Activated CD4-positive, alpha-beta memory T cell treated with anti-CD3 and anti-CD28 coated beads for 36 hours (primary cell): ENCODE data around the gene DAP. TPM values are rescaled to one million over a fixed set of nuclear protein-coding genes. Genes with fewer than 3 reads are reported as not detected.

Experiments
- CTCF ChIA-PET: fragments of 350-600 bp; sonication (Branson Sonifier 250); formaldehyde crosslinking; loops from one replicate; lab custom pipeline; 2021; ENCODE audit warnings: antibody characterized with exemption, inconsistent platforms; lab: Charles Lee
- POLR2A ChIA-PET: fragments of 350-600 bp; sonication (Branson Sonifier 250); formaldehyde crosslinking; loops from one replicate; lab custom pipeline; 2021; ENCODE audit warnings: antibody characterized with exemption; lab: Charles Lee
- DNase-seq: peaks from one replicate; pipeline ENCODE4 v3.0.0-alpha.2; 2020
- H3K27ac Mint-ChIP-seq: one replicate; pipeline ENCODE4 v1.8.0; 2021; ENCODE audit warnings: mixed read lengths
- H3K27me3 Mint-ChIP-seq: one replicate; pipeline ENCODE4 v1.8.0; 2021; ENCODE audit warnings: mixed read lengths
- H3K36me3 Mint-ChIP-seq: one replicate; pipeline ENCODE4 v1.8.0; 2021; ENCODE audit warnings: mixed read lengths
- H3K4me1 Mint-ChIP-seq: one replicate; pipeline ENCODE4 v1.8.0; 2021; ENCODE audit warnings: low read depth, mixed read lengths
- H3K4me3 Mint-ChIP-seq: one replicate; pipeline ENCODE4 v1.8.0; 2021; ENCODE audit warnings: mild to moderate bottlenecking, mixed read lengths
- H3K9me3 Mint-ChIP-seq: one replicate; pipeline ENCODE4 v1.8.0; 2021; ENCODE audit warnings: mixed read lengths
- intact Hi-C: fragments of 100-400 bp; cut with micrococcal nuclease; formaldehyde crosslinking; loops from one replicate; pipeline ENCODE4 v1.15.1; 2023
- total RNA-seq, 2 experiments: library from RNA; stranded (reverse); gene quantifications; one replicate each; pipeline ENCODE4 v1.2.3, GENCODE V29; 2021

Gene DAP
- total RNA-seq, 2 experiments from 2014 or later: 39.0 to 39.7 TPM

DNA sequence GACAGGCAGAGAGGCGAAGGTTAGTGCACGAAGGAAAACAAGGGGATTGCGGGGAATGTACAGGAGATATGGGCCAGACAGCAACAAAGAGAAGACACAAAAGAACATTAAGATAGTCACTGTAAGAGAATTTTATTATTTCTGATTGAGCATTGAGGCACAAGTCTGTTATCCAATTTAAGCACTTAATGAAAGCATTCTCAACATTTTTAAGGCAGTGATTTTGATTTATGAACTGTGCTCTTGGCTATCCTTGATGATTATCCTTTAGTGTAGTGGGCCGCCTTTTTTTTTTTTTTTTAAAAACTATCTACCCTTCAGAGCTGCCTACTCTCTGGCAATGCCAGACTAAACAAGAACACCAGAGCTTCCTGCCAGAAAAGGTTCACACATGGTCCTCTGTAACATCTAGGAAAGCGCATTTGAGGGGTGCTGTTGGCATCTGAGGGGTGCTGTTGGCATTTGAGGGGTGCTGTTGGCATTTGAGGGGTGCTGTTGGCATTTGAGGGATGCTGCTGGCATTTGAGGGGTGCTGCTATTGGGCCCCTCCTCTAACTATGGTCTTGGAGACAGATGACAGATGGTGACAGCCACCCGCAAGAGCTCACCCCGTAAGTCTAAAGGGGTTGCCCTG lies 3.0 kb downstream of the DAP start:
- Mint-ChIP-seq H3K9me3 (no peaks in the 10 kb centered on the region), H3K4me1 (peaks cover 52% of the 10 kb centered on the region), H3K4me3 (no peak overlapping the region), H3K36me3 (peaks cover 13% of the 10 kb centered on the region), H3K27ac (no peak overlapping the region), H3K27me3 (no peaks in the 10 kb centered on the region)
- POLR2A ChIA-PET: no interaction called here
- CTCF ChIA-PET: no interaction called here
- intact Hi-C loops: loop anchor here (1.0 kb wide), 1 partner anchor 33 kb away; no protein-coding TSS in a partner anchor
- no peak for DNase-seq

DNA sequence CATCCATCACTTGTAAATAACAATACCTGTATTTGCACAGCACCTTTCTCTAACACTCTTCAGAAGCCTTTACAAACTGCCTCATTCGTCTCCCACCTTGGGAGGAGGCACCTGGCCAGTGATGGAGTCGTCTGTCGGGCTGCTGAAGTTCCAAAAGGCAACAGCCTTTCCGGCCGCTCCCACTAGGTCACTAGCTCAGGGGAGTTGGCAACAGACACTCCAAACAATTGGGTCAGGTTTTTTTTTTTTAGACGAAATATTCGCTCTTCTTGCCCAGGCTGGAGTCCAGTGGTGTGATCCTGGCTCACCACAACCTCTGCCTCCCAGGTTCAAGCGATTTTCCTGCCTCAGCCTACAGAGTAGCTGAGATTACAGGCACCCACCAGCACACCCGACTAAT lies 4.0 kb downstream of the DAP start:
- H3K36me3 Mint-ChIP-seq: peaks cover 13% of the 10 kb centered on the region
- no peak overlapping the region for H3K4me3 Mint-ChIP-seq
- DNase-seq: no peak
- H3K27me3 Mint-ChIP-seq: no peaks in the 10 kb centered on the region
- POLR2A ChIA-PET: no interaction called here
- no peak overlapping the region for H3K27ac Mint-ChIP-seq
- peaks cover 49% of the 10 kb centered on the region for H3K4me1 Mint-ChIP-seq
- no peaks in the 10 kb centered on the region for H3K9me3 Mint-ChIP-seq
- intact Hi-C loops: no loop called here
- CTCF ChIA-PET: interaction anchor here (0.9 kb wide), 1 partner anchor 100 kb away, joined by 3 read pairs; no protein-coding TSS in a partner anchor

DNA sequence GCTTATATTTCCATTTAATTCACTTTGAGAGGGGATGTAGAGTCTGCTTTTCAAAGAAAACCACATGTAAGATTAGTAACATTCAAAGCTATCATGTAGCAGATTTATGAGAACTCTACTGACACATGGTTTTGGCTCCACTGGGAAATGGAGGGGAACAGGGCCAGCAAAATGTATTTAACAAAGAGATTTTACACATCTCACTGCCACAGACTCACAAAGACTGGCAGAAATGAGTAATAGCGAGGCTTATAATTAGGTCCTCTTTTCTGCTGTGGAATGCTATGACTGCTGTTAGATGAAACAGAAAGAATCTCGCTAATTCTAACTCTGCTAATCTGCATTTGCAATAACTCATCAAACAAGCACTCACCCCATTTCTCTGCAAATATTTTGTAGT lies 4.5 kb downstream of the DAP start:
- Mint-ChIP-seq H3K4me3 (no peak overlapping the region), H3K4me1 (peaks cover 45% of the 10 kb centered on the region), H3K27me3 (no peaks in the 10 kb centered on the region), H3K36me3 (peaks cover 13% of the 10 kb centered on the region), H3K27ac (no peak overlapping the region), H3K9me3 (no peaks in the 10 kb centered on the region)
- POLR2A ChIA-PET: no interaction called here
- intact Hi-C loops: no loop called here
- DNase-seq: no peak
- CTCF ChIA-PET: interaction anchor here (0.9 kb wide), 1 partner anchor 100 kb away, joined by 3 read pairs; no protein-coding TSS in a partner anchor

DNA sequence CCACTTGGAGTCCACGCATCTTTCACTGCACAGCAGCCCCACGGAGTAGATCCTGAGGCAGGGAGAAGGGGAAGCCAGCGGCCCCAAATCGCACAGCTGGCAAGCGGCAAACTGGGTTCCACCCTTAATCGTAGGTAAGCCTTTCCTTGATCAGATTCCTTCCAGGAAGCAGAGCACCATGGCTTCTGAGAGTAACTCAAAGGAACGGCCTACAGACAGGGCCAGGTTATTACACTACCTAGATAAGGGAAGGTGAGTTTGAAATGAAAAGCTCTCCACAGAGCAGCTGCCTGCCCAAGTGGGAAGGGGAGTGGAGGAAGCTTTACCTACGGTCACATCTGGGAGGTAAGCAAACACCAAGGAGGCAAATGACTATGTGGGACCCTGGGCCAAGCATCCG lies 7.9 kb downstream of the DAP start:
- ChIA-PET CTCF (interaction anchor here (1.9 to 2.1 kb wide), 2 partner anchors 51 to 126 kb away, joined by 4 to 7 read pairs; no protein-coding TSS in a partner anchor), POLR2A (no interaction called here)
- H3K9me3 Mint-ChIP-seq: no peaks in the 10 kb centered on the region
- no peaks in the 10 kb centered on the region for H3K27me3 Mint-ChIP-seq
- H3K36me3 Mint-ChIP-seq: peaks cover 17% of the 10 kb centered on the region
- H3K4me1 Mint-ChIP-seq: peaks cover 31% of the 10 kb centered on the region
- no peak overlapping the region for H3K4me3 Mint-ChIP-seq
- no peak for DNase-seq
- intact Hi-C loops: no loop called here
- H3K27ac Mint-ChIP-seq: no peak overlapping the region

DNA sequence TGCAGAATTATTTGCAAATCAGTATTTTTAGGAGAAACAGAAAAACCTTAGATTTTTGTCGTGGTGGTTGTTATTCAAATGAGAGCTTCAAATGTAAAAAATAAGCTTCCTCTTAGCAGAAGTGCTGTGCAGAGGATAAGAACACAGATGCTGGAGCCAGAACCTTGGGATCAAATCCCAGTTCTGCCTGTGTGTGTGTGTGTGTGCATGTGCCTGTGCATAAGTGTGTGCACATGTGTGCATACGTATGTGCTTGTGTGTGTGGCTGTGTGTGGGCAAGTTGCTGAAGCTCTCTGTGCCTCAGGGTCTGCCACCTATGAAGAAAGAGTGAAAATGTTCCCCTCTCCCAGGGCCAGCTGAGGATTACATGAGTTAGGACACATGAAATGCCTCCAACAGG lies 8.6 kb downstream of the DAP start:
- no peaks in the 10 kb centered on the region for H3K9me3 Mint-ChIP-seq
- H3K4me3 Mint-ChIP-seq: no peak overlapping the region
- DNase-seq: no peak
- no peaks in the 10 kb centered on the region for H3K27me3 Mint-ChIP-seq
- intact Hi-C loops: no loop called here
- POLR2A ChIA-PET: no interaction called here
- peaks cover 19% of the 10 kb centered on the region for H3K36me3 Mint-ChIP-seq
- peaks cover 26% of the 10 kb centered on the region for H3K4me1 Mint-ChIP-seq
- no peak overlapping the region for H3K27ac Mint-ChIP-seq
- CTCF ChIA-PET: no interaction called here

DNA sequence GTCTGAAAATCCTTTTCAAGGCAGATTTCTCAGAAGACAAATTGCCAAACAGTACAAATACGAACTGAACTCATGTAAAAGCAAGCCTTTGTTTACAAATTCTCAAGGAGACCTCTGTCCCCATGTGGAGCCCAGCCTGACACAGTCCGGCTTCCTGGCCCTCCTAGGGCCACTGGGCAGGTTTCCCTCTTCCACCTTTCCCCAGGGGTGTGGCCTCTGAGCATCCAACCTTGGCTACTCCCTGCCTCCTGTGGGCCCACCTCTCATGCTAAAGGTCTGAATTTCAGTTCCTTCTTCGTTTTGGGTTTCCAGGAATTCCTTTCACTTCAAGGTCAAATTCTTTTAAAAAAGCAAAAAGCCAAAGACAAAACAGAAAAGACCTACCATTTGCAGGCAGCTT lies 10.1 kb downstream of the DAP start:
- no peaks in the 10 kb centered on the region for H3K9me3 Mint-ChIP-seq
- no peak overlapping the region for H3K27ac Mint-ChIP-seq
- peaks cover 12% of the 10 kb centered on the region for H3K4me1 Mint-ChIP-seq
- ChIA-PET CTCF (no interaction called here), POLR2A (no interaction called here)
- peaks cover 29% of the 10 kb centered on the region for H3K36me3 Mint-ChIP-seq
- intact Hi-C loops: no loop called here
- no peak for DNase-seq
- no peaks in the 10 kb centered on the region for H3K27me3 Mint-ChIP-seq
- H3K4me3 Mint-ChIP-seq: no peak overlapping the region

DNA sequence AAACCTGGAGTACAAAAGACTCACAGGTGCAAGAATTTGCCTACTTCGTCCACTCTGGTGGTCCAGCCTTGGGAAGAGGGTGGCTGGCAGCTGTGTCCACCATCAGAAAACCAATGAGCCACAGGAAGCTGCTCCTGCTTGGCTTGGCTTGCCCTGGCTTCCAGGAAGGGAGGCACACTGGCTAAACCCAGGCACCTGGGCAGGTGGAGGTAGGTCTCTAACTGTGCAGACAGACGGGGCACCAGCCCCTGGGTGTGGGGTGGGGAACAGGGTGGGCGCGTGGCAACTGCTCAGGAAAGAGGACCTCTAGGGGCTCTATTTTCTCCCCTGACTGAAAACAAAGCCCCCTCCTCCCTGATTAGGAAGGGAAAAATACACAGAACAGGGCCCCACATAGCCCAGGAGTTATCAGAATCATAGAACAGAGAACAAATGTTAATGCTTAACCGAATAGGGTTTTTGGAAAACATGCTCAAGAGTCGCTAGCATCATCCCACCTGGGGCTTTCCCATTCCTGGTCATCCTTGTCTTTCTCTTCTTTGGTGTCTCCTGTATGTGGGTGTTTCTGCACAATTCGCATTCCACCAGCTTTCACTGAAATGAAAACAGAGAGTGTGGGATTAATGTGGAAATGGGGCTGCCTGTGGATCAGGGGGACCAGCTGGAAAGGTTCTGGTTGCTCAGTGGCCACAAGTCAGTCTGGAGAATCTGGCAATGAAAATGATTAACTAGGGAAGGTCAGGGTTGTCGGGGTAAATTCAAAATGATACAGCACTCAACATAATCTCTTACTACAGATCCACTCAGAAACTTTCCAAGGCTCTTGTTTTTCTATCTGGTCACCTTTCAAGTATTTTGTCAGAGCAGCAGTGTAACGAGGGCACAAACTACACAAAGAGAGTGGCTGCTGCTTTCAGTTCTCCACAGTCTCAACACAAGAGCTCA lies 13.1 kb downstream of the DAP start:
- intact Hi-C loops: no loop called here
- POLR2A ChIA-PET: no interaction called here
- no peaks in the 10 kb centered on the region for H3K4me1 Mint-ChIP-seq
- no peak overlapping the region for H3K27ac Mint-ChIP-seq
- H3K4me3 Mint-ChIP-seq: no peak overlapping the region
- peaks cover 40% of the 10 kb centered on the region for H3K36me3 Mint-ChIP-seq
- DNase-seq: no peak
- CTCF ChIA-PET: no interaction called here
- H3K9me3 Mint-ChIP-seq: no peaks in the 10 kb centered on the region
- no peaks in the 10 kb centered on the region for H3K27me3 Mint-ChIP-seq

DNA sequence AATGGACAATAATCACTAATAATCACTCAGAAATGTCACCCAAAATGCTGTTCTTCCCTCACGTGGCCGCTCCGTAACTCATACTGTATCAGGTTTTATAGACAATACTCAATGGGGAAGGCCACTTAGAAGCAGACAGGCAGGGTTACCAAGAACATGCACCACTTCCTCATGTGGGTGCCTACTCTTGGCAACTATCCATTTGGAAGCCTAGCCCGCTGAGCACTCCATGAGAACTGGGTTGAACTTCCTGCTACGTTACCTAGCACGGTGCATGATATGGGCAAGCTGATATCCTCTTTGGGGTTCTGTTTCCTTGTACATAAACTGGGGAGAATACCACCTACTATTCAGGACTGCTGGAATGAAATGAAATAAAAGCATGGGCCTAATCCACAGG lies 14.3 kb downstream of the DAP start:
- Mint-ChIP-seq H3K27me3 (no peaks in the 10 kb centered on the region), H3K36me3 (peaks cover 50% of the 10 kb centered on the region), H3K4me3 (no peak overlapping the region), H3K9me3 (no peaks in the 10 kb centered on the region), H3K4me1 (no peaks in the 10 kb centered on the region), H3K27ac (no peak overlapping the region)
- intact Hi-C loops: no loop called here
- no peak for DNase-seq
- CTCF ChIA-PET: no interaction called here
- POLR2A ChIA-PET: no interaction called here

DNA sequence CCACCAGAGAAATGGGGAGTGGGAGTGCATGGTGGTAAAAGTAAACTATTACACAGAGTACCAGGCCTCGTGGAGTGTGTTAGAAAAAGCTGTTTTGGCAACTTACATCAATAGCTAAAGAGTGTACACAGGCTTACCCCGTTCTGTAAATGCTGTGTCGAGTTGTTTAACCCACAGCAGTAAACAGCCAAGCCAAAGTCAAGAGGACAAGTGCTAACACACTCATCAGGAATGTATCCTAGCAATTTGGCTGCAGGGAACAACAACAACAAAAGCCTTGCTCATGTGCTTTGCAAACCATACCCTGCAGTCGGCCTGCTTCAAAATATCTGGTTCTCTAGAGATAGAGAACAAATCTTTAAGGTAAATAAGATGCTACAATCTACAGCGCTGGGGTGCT lies 15.9 kb downstream of the DAP start:
- Mint-ChIP-seq H3K36me3 (peaks cover 65% of the 10 kb centered on the region), H3K4me1 (no peaks in the 10 kb centered on the region), H3K9me3 (peaks cover 10% of the 10 kb centered on the region), H3K27me3 (no peaks in the 10 kb centered on the region), H3K27ac (no peak overlapping the region), H3K4me3 (no peak overlapping the region)
- intact Hi-C loops: no loop called here
- CTCF ChIA-PET: no interaction called here
- DNase-seq: no peak
- POLR2A ChIA-PET: no interaction called here

DNA sequence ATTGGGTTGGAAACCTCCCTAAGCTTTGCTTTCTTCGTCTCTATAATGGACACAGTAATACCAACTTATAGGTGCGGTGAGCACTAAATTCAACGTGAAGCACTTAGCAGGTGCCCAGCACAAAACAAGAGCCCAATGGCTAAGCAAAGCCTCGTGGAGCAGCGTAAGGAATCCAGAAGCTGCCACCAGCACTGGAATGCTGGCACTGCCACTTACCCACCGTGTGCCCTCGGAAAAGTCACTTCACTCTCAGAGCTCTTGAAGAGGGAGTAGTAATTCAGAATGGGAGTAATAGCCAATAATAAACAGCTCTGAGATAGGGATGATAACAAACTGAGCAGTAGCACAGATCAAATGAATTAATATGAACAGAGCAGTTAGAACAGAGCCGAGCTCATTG lies 16.4 kb downstream of the DAP start:
- intact Hi-C loops: no loop called here
- H3K27me3 Mint-ChIP-seq: no peaks in the 10 kb centered on the region
- no peak overlapping the region for H3K27ac Mint-ChIP-seq
- H3K4me1 Mint-ChIP-seq: no peaks in the 10 kb centered on the region
- H3K9me3 Mint-ChIP-seq: peaks cover 14% of the 10 kb centered on the region
- ChIA-PET CTCF (no interaction called here), POLR2A (no interaction called here)
- DNase-seq: no peak
- H3K36me3 Mint-ChIP-seq: peaks cover 66% of the 10 kb centered on the region
- H3K4me3 Mint-ChIP-seq: no peak overlapping the region

DNA sequence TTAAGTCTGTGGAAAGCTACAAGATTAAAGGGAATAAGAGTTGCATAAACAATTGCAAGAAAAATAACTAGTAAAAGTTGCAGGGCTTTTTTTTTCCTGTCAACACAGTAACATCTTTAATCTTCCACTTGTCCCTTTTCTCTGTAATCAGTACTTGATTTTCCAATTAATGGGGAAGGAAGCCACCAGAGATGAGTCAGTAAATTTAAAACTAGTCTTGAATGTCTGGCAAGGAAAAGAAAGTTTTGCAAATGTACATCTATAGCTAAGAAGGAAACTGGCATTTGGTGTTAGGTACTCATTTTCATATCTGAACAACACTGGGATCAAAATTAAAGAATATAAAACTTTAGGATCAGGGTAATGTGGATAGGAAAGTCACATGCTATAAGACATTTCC lies 17.1 kb downstream of the DAP start:
- H3K4me3 Mint-ChIP-seq: no peak overlapping the region
- CTCF ChIA-PET: no interaction called here
- H3K9me3 Mint-ChIP-seq: peaks cover 14% of the 10 kb centered on the region
- peaks cover 67% of the 10 kb centered on the region for H3K36me3 Mint-ChIP-seq
- no peaks in the 10 kb centered on the region for H3K27me3 Mint-ChIP-seq
- intact Hi-C loops: no loop called here
- no peaks in the 10 kb centered on the region for H3K4me1 Mint-ChIP-seq
- POLR2A ChIA-PET: no interaction called here
- no peak overlapping the region for H3K27ac Mint-ChIP-seq
- no peak for DNase-seq

DNA sequence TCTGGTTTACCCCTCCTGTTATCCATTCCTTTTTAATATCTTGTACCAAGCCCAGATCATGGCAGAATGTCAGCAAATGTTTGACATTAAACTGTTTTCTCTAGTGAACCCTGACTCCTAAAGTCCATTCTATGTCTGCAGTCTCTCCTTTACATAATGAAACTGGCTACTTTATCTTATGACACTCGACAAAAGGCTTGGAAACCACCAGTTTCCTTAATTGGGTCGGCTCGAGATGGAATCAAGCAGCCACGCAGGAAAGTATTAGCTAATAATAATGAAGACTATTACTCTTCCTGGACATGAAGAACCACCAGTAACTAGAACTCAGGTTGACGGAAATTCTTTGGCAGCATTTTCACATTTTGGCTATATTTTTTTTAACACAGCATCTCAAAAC lies 17.5 kb downstream of the DAP start:
- Mint-ChIP-seq H3K27ac (no peak overlapping the region), H3K36me3 (peaks cover 70% of the 10 kb centered on the region)
- CTCF ChIA-PET: no interaction called here

More for the DNA sequence above, 17.5 kb downstream of the DAP start:
- intact Hi-C loops: no loop called here
- Mint-ChIP-seq H3K4me1 (no peaks in the 10 kb centered on the region), H3K27me3 (no peaks in the 10 kb centered on the region), H3K4me3 (no peak overlapping the region), H3K9me3 (peaks cover 14% of the 10 kb centered on the region)
- DNase-seq: no peak
- POLR2A ChIA-PET: no interaction called here
